GM12892 (cell line): ENCODE measurements around the gene PBX1.

ENCODE experiments used
- POLR2A ChIP-seq: IDR thresholded peaks from 2 replicates; pipeline ENCODE4 v1.6.1; 2011; ENCODE audit warnings: low read depth, low read length, control low read depth
- POLR2AphosphoS5 ChIP-seq: IDR thresholded peaks from 2 replicates; pipeline ENCODE4 v1.6.1; 2011; ENCODE audit warnings: low read depth, low read length, control low read depth
- TAF1 ChIP-seq: IDR thresholded peaks from 2 replicates; pipeline ENCODE4 v1.6.1; 2011; ENCODE audit warnings: low read depth, mild to moderate bottlenecking, control low read depth, low read length, borderline replicate concordance

DNA sequence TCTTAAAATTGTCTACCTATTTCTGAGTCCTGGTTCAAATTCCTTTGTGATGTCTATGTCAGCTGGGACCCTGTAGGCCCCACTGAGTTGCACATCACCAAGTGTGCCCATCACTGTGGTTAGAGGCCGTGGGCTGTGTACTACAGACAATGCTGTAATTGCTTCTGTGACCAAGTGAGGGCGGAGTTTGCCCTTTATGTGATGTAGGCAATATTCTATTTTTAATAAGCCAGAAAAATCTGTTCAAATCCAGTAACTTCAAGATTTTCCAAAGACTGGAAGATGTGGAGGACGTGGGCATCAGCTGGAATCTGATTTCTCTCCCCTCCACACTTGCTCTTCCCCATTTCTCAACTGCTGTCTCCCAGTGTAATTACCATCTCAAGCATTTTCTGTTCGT lies 215.4 kb downstream of the PBX1 start:
- TF ChIP-seq POLR2A (no peak), POLR2AphosphoS5 (no peak), TAF1 (no peak)
